SK-N-SH (cell line): ENCODE results near the gene PRDM11.

Source experiments
- CTCF ChIP-seq: fragments of 200-600 bp; sonication (generic); IDR thresholded peaks from 2 replicates; pipeline ENCODE4 v1.6.1; 2017; ENCODE audit warnings: antibody characterized with exemption, mild to moderate bottlenecking, moderate library complexity
- ELF1 ChIP-seq: IDR thresholded peaks from 2 replicates; pipeline ENCODE4 v1.4.0; 2012
- EP300 ChIP-seq, 2 experiments: IDR thresholded peaks; 2 replicates each; pipeline versions ENCODE4 v1.4.0 to v1.6.1; 2012; ENCODE audit warnings: borderline replicate concordance in 1 of 2, low read depth in 1 of 2, low read length in 1 of 2
- IRF3 ChIP-seq: fragments of 150-350 bp; IDR thresholded peaks from 2 replicates; pipeline ENCODE4 v1.6.1; 2016; ENCODE audit warnings: mild to moderate bottlenecking, low read depth, low read length
- NRF1 ChIP-seq: IDR thresholded peaks from 2 replicates; pipeline ENCODE4 v1.6.1; 2012; ENCODE audit warnings: low read depth, mild to moderate bottlenecking, low read length
- POLR2AphosphoS5 ChIP-seq: IDR thresholded peaks from 2 replicates; pipeline ENCODE4 v1.6.1; 2012; ENCODE audit warnings: low read depth, low read length
- REST ChIP-seq: IDR thresholded peaks from 2 replicates; pipeline ENCODE4 v1.6.1; 2012; ENCODE audit warnings: mild to moderate bottlenecking, low read depth, low read length, moderate library complexity
- YY1 ChIP-seq: IDR thresholded peaks from 2 replicates; pipeline ENCODE4 v1.4.0; 2012; ENCODE audit warnings: low read depth, mild to moderate bottlenecking

- TF ChIP-seq IRF3 (no peak), CTCF (no peak), EP300 (IDR thresholded peaks at IDR 0.05; ENCODE audit: borderline replicate concordance in 1 of 2, low read depth in 1 of 2, low read length in 1 of 2) (no peak), POLR2AphosphoS5 (no peak), NRF1 (no peak), YY1 (no peak), ELF1 (no peak), REST (no peak)
Observed at GRCh38 chr11:45158210-45158731, 11.8 kb downstream of the PRDM11 start.
